NOMO-1 treated with DMSO at 0.1 percent for 48 hours (cell line): ENCODE measurements around the gene OSBPL10.
"Not testable (repeated sequence)": the region's sequence is repeated elsewhere in the genome, so short reads cannot be mapped to it uniquely, and the experiment has no call there.

Experiments
- DNase-seq: peaks from one replicate; lab custom pipeline; 2025; ENCODE audit not compliant: unreplicated experiment; lab: John Stamatoyannopoulos, UW

OSBPL10 gene, protein sequence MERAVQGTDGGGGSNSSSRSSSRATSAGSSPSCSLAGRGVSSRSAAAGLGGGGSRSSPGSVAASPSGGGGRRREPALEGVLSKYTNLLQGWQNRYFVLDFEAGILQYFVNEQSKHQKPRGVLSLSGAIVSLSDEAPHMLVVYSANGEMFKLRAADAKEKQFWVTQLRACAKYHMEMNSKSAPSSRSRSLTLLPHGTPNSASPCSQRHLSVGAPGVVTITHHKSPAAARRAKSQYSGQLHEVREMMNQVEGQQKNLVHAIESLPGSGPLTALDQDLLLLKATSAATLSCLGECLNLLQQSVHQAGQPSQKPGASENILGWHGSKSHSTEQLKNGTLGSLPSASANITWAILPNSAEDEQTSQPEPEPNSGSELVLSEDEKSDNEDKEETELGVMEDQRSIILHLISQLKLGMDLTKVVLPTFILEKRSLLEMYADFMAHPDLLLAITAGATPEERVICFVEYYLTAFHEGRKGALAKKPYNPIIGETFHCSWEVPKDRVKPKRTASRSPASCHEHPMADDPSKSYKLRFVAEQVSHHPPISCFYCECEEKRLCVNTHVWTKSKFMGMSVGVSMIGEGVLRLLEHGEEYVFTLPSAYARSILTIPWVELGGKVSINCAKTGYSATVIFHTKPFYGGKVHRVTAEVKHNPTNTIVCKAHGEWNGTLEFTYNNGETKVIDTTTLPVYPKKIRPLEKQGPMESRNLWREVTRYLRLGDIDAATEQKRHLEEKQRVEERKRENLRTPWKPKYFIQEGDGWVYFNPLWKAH

DNA sequence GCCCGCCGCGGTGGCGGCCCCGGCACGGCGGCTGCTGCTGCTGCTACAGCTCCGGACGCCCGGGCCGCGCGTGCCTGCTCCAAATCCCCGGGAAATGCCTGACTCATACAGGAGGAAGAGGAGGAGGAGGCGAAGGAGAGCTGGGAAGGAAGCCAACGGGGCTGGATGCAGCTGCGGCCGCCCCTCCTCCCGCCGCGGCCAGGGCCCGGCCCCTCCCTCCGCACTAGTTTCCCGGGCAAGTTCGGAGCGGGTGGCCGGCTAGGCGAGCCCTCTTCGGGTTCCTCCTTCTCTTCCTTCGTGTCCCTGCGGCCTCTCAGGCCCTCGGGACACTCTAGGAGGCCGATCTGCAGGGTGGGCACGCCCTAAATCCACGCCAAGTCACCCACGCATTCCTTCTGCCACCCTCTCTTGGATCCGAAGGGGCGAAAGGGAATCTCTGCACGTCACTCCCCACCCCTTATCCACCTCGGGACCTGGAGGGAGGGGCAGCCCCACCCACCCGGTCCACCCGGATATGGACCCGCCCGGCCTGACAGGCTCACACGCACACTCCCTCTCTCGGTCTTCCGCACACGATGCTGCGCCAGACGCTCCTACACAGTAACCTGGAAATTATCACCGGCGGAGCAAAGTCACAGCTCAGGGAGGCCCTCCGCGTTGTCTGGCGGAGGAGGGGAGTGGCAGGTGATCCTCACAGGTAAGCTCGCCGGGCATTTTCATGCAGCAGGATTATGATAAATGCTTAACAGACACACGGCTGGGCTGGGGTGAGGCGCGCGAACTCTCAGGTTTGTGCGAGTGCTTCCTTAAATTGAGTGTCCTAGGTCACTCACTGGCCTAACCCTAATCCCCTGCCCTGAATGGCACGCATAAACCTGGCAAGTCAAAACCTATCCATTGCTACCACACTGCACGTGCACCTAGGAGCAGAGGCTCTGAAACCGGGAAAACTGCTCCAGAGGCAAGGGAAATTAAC, at the start of gene OSBPL10, which contains the start of gene ZNF860:
Gene OSBPL10, minus strand, starts transcription at position 57 of the 976 bp plus-strand sequence. CDS start 83 bp downstream, outside the sequence.
Gene ZNF860, plus strand, starts transcription at position 545 of the 976 bp plus-strand sequence. CDS start 7,330 bp downstream, outside the sequence.
- no peak for DNase-seq

DNA sequence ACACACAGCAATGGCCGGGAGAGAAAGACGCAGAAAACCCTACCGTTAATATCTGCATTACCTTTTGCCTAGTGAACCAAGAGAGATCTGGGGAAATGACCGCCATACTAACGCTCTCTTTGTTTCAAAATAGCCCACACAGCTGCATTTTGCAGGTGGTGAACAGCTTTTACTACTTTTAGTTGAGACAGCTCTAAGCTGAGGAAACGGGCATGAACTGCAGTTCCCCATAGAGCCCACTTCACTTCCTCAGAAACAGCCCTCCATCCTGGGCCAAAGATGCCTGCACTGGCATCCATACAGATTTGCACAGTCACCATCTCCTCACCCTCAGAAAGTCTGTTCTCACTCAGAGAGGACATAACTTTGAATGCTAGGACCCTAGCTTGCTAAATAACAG, 45.5 kb upstream of the OSBPL10 start:
- DNase-seq: peak; percentile 17

DNA sequence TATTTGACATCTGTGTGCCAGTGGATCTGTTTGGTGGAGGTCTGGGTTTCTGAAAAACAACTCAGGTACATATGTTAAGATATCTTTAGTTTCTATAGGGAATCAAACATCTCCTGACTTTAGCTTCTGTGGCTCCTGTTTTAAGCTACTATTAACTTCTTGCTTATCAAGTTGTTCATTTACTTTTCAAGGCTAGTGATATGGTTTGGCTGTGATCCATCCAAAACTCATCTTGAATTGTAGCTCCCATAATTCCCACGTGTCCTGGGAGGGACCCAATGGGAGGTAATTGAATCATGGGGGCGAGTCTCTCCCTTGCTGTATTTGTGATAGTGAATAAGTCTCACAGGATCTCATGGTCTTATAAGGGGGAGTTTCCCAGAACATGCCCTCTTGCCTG, 41.9 kb upstream of the OSBPL10 start:
- no peak for DNase-seq

DNA sequence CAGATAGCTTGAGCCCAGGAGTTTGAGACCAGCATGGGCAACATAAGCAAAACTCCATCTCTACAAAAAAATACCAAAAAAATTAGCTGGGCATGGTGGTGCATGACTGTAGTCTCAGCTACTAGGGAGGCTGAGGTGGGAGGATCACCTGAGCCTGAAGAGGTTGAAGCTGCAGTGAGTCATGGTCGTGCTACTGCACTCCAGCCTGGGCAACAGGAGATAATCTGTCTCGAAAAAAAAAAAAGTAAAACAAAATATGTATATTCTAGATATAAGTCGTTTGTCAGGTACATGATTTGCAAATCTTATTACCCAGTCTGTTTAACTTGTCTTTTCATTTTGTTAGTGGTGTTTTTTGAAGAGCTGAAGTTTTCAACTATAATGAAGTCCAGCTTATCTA, 40.7 kb upstream of the OSBPL10 start:
- no peak for DNase-seq

DNA sequence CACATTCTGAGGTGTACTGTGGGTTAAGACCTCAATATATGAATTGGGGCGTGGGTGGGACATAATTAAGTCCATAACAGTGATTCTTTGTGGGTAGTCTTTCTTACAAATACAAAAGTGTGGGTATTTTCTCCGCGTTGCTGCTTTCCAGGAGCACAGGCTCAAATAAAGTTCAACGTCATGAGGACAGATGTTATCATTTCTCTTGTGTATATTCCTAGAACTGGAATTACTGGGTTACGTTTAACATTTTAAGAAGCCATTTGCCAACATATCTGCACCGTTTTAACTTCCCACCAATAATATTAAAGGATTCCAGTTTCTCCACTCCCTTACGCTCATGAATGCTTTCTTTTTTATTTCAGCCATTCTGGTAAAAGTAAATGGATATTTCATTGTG, 40.1 kb upstream of the OSBPL10 start:
- no peak for DNase-seq

DNA sequence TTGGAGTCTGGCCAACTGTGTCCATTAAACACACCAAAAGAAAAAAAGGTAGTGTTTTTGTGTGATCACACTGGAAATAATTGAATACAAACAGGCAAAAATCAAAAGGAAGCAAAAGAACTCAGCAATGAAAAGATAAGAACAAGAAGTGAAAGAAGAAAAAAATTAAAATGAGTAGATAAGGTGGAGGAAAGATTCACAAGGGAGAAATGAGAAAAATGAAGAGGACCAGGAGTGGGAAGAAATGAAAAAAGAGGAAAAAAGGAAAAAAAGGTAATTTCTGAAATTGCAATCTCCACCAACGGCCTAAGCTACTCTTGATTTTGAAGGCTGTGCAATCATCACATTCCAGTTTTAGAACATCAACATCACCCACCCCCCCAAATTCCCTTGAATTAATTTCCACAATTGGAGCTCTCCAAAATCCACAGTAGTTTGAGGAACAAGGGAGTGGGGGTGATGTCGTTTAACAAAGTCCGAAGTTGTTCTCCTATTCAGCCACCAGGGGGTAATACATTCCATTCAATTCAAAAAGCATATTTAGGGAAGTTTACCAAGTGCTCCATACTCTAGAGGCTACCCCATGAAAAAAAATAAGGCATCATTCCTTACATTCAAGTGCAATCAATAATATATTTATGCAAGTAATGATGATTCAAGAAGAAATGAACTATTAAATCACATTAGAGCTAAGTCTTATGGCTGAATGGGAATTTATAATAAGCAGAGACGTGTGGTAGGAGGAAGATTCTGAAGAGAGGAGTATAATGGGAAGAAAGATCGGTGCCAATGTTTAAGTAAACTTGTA, 37.9 kb upstream of the OSBPL10 start:
- peak; percentile 42 for DNase-seq

DNA sequence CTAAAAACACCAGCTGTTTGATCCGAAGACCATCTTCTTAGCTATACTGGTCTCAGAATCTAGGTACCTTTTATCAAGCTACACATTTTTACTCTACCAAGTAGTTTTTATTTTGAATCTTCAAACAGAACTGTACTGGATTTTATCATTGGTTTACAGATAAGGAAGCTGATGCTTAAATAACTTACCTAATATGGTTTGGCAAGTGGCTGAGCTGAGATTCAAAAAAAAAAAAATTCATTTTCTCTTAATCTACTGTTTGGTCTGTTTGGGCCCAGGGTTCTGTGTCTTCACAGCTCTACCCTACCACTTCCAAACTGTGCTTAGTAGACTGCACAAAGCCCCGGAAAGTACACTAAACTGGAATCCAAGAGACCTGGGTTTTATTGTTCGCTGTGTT, 36.2 kb upstream of the OSBPL10 start:
- DNase-seq: no peak

DNA sequence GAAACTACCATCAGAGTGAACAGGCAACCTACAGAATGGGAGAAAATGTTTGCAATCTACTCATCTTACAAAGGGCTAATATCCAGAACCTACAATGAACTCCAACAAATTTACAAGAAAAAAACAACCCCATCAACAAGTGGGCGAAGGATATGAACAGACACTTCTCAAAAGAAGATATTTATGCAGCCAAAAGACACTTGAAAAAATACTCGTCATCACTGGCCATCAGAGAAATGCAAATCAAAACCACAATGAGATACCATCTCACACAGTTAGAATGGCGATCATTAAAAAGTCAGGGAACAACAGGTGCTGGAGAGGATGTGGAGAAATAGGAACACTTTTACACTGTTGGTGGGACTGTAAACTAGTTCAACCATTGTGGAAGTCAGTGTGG, 34.6 kb upstream of the OSBPL10 start:
- not testable (repeated sequence) for DNase-seq

DNA sequence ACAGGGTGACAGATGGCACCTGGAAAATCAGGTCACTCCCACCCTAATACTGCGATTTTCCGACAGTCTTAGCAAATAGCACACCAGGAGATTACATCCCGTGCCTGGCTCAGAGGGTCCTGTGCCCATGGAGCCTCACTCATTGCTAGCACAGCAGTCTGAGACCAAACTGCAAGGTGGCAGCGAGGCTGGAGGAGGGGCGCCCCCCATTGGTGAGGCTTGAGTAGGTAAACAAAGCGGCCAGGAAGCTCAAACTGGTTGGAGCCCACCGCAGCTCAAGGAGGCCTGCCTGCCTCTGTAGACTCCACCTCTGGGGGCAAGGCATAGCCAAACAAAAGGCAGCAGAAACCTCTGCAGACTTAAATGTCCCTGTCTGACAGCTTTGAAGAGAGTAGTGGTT, 29.6 kb upstream of the OSBPL10 start:
- DNase-seq: not testable (repeated sequence)

DNA sequence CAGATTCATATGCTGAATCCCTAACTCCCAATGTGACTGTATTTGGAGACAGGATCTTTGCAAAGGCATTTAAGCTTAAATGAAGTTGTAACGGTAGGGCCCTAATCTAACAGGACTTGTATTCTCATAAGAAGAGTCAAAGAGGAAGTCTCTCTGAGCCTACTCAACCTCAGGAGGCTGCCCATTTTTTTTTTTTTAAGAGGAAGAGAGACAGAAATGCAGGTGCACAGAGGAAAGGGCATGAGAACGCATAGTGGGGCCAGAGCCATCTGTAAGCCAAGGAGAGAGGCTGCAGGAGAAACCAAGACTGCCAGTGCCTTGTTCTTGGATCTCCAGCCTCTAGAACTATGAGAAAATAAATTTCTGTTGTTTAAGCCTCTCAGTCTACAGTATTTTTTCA, 28.9 kb upstream of the OSBPL10 start:
- DNase-seq: no peak

DNA sequence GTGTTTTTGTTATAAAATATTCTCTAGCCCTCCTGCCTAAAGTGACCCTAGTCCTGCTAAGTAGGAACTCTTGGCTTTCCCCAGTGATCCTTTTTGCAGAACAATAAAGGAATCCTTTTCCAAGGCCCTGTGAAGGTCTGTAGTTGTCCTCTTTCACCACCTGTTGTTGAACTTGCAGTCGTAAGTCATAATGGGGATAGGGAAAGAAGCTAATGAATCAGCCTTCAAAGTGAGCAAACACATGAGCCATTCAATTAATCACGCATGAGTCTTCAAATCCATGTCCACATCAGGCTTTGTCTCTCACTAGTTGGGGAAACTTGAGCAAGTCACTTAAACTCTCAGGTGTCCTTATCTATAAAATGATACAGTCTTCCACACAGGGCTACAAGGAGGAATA, 28.0 kb upstream of the OSBPL10 start:
- no peak for DNase-seq

DNA sequence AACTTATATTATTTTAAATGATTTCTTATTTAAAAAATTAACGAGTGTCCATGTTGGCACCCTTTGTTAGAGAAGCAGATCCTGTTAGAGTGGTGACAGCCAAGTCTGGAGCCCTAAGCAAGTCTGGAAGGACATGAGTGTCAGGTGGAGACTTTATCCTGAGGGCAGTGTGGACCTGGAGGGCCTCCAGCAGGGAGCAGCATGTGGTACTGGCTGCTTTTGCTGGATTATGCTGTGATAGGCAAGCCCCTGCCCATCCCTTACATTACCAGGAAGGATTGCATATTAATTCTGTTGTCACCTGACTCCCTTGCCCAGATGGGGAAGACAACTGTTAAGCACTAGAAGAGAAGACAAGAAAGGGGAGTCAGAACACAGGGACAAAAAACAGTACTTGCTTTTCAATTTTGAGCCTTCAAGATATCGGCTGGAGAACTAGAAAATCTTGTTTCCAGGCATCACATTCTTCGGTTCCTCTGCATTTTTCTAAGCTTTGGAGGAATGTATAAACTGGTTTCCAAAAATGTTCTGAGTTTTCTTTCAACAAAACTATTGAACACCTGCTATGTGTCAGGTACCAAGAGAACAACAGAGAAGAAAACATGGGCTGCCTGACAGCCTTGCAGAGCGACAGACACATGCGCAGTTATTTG, 23.2 kb upstream of the OSBPL10 start:
- DNase-seq: no peak

DNA sequence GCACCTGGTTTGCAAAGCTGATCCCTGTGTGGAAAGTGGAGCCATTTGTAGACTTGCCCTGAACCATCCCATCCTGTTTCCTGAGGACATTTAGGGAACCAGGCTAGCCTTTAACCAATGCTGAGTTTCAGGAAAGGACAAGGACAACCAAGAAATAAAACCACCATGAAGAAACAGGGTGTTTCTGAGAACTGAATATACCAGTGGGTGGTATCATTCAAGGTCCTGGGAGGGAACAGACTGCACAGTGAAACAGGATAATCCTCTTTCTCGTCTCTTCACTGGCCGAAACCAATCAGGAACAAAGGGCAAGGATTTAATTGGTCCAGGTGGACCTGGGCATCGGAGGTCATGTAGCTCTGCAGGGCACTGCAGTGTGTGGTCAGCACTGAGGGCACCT, 22.3 kb upstream of the OSBPL10 start:
- no peak for DNase-seq

DNA sequence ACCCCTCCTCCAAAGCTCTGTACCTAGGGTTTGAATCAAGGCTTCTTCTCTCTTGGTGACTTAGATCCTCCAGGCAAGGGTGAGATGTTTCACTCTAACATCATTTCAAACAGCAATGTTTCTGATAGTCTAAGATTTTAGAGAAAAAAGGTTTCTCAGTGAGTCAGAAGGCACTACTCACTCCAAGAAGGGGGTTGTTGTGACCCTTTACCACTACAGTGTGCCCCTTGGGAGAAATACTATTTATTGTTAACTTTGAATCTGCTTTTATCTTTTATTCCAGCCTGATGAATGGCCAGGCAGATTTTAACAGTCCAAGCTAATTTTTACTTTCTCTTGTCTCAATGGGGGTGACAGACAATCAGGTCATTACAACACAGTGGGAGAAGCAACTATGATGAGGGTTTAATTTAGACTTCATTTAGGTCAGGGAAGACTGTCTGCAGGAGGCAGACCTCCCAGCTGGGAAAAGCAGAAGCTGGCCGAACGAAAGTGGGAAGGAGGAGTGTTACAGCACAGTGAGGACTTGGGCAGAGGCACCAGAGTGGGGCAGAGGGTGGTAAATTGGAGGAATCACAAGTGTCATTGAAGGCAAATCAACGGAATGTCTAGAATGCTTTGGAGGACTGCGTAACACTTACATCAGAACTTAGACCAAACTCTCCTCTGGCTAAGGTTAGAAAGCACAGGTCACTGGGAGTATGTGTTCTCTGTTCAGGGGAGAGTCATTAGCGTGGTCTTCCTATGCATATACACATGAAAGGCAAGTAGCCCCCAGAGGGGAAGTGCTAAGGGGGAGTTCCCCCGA, 21.7 kb upstream of the OSBPL10 start:
- peak; percentile 7 for DNase-seq

DNA sequence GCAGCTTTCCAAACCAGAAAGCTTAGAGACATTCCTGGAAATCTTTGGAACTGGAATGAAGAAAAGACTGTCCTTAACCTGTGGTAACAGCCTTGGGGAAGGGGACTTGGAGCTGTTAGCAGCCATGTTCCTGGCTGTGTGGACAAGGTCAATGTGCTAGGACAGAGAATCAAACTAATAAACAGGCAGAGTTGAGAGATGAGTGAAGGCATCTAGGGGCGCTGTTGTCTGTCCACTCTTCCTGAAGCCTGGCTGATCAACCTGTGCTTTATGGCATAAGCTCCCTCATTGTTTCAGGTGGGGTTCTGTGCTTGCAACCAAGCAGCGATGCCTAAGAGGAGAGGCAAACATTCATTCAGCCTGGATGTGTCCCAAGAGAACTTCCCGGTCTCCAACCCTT, 19.8 kb upstream of the OSBPL10 start:
- DNase-seq: no peak

DNA sequence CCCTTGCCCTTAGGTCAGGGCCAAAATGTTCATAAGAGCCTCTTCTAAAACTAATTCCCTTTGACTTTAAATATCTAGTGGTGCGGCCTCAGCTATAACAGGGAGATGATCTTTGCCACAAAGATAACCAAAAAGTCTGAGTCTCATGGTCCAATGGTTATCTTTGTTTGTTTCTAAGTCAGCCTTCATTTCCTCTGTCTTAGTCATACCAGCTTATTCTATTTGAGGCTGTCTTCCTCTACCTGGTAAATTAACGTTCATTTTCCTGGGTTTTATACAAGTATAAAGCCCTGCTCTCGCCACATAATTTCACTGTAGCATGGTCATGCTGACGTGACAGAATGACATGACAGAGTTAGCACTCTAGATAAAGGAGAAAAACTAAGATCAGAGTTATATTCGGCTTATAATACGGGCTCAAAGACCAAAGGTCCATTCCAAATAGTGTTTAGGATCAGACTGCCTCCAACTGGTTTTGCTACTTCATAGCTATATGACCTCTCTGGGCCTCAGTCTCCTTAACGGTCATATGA, 18.9 kb upstream of the OSBPL10 start:
- DNase-seq: no peak

DNA sequence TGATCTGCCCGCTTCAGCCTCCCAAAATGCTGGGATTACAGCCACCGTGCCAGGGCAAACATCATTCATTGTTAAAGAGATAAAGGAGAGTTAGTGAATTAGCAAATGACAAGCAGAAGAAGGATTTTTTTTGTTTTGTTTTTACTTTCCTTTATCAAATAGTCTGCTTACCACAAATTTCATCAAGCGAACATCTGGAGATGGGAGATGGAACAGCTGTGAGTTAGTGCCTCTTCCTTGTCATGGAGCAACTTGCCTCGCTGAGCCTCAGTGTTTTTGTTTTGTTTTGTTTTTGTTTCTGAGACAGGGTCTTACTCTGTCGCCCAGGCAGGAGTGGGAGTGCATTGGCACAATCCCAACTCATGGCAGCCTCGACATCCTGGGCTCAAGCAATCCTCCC, 16.4 kb upstream of the OSBPL10 start:
- no peak for DNase-seq

DNA sequence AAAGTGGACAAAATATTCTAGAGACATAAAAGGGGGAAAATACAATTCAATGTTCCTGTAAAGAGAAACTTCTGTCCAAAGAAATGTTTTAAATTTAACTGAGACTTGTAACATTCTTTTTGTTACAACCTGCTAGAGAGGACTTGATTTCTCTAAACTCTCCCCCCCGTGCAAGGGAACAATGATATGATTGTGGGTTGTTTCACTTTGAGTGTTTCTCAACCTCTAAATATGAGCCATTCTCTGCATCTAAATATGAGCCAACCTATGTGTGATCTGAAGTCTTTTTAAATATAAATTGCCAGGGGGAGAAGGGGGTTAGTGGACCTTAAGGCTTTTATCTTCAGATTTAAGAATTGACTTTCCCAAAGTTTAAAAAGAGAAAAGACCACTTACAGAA, 15.1 kb upstream of the OSBPL10 start:
- no peak for DNase-seq

DNA sequence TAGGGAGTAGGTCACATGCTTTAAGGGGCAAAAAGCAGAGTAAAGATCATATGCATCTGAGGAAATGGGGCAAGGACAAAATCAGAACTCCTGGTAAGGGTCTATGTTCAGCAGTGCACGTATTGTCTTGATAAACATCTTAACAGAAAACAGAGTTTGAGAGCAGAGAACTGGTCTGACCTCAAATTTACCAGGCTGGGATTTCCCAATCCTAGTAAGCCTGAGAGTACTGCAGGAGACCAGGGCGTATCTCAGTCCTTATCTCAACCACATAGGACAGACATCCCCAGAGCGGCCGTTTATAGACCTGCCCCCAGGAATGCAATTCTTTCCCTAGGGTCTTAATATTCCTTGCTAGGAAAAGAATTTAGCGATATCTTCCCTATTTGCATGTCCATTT, 14.0 kb upstream of the OSBPL10 start:
- DNase-seq: not testable (repeated sequence)
